GM18526 (cell line): Measurements from ENCODE around the gene BPTF.
A peak's percentile ranks its signal among the peaks of the same experiment; 100 is the strongest.

Experiments
- POLR2A ChIP-seq: IDR thresholded peaks from 3 replicates; pipeline ENCODE4 v1.6.1; 2011; ENCODE audit not compliant: insufficient read length; ENCODE audit errors: extremely low read depth

Gene BPTF

GRCh38 chr17:67824735-67825626 is at the start of gene BPTF:
Gene BPTF (plus strand): TSS chr17:67825503. CDS start chr17:67825725, 222 bp downstream.
- TF ChIP-seq POLR2A, result peak; percentile 75

- no peak for TF ChIP-seq POLR2A
These were observed 46.1 kb upstream of the BPTF start for GRCh38 chr17:67779098-67779672.

- no peak for TF ChIP-seq POLR2A
These were observed 40.8 kb upstream of the BPTF start for GRCh38 chr17:67784364-67785121.

- TF ChIP-seq POLR2A, result no peak
These were observed 40.2 kb upstream of the BPTF start for GRCh38 chr17:67785122-67785477.

GRCh38 chr17:67785504-67785903 is 39.8 kb upstream of the BPTF start:
- no peak for TF ChIP-seq POLR2A

- no peak for TF ChIP-seq POLR2A
These were observed 24.8 kb upstream of the BPTF start for GRCh38 chr17:67800495-67800928.

- TF ChIP-seq POLR2A, result no peak
These were observed 23.6 kb upstream of the BPTF start for GRCh38 chr17:67801626-67802175.

GRCh38 chr17:67810464-67810863 is 14.8 kb upstream of the BPTF start:
- TF ChIP-seq POLR2A, result no peak

- no peak for TF ChIP-seq POLR2A
These were observed 11.5 kb upstream of the BPTF start for GRCh38 chr17:67813803-67814180.

GRCh38 chr17:67818110-67819002 is 6.9 kb upstream of the BPTF start:
- no peak for TF ChIP-seq POLR2A

- TF ChIP-seq POLR2A, result no peak
These were observed 5.6 kb upstream of the BPTF start for GRCh38 chr17:67819722-67820121.

GRCh38 chr17:67821871-67822367 is 3.4 kb upstream of the BPTF start:
- TF ChIP-seq POLR2A, result no peak

- TF ChIP-seq POLR2A, result no peak
These were observed 4.0 kb downstream of the BPTF start for GRCh38 chr17:67829331-67829730.

GRCh38 chr17:67830440-67830839 is 5.1 kb downstream of the BPTF start:
- TF ChIP-seq POLR2A, result no peak
